Bronchial epithelial cell (primary cell): ENCODE results near the gene KRT39. TPM values are rescaled to one million over a fixed set of nuclear protein-coding genes. Genes with fewer than 3 reads are reported as not detected.
A peak's percentile ranks its signal among the peaks of the same experiment; 100 is the strongest.

Source experiments
- DNase-seq: peaks from one replicate; pipeline ENCODE4 v3.0.0-alpha.2; 2010; ENCODE audit warnings: low read depth
- FAIRE-seq: peaks from 2 replicates; lab custom pipeline; 2011; peaks lifted over from hg19 to GRCh38; lab: Jason Lieb, UNC
- H3K27me3 ChIP-seq: 2 replicates; pipeline ENCODE4 v1.5.1; 2011; ENCODE audit warnings: low read length; ENCODE audit not compliant: control insufficient read depth, insufficient read depth
- H3K36me3 ChIP-seq: 2 replicates; pipeline ENCODE4 v1.5.1; 2011; ENCODE audit warnings: low read length; ENCODE audit not compliant: control insufficient read depth, insufficient read depth
- H3K4me3 ChIP-seq: 2 replicates; pipeline ENCODE4 v1.5.1; 2011; ENCODE audit warnings: mild to moderate bottlenecking, low read depth, low read length, control low read depth
- CTCF ChIP-seq: IDR thresholded peaks from 2 replicates; pipeline ENCODE4 v1.5.1; 2011; ENCODE audit warnings: mild to moderate bottlenecking, moderate library complexity, low read length, control low read depth, inconsistent platforms; ENCODE audit not compliant: insufficient read depth, severe bottlenecking
- total RNA-seq: library from RNA; depleted of rRNA; stranded (reverse); fragments of >200 nt; gene quantifications from 2 replicates; pipeline ENCODE4 v1.2.1, GENCODE V29; 2014

Gene KRT39
- total RNA-seq, 1 donor from 2014 or later, result not detected

DNA sequence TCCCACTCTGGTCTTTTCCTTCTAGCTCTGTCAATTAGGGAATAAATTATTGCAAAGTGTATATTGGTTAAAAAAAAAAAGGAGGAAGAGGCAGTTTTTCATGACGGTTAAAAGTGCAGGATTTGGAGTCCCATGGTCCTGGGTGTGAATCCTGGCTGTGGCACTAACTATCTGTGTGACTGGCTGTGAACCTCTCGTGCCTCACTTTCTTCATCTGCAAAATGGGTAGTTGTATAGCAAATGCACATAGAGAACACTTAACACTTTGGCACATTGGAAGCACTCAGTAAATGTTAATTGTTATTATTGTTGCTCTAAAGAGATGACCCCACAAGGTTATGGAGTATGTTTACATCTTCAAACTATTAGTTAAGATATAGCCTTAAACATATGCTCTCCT is 18.8 kb downstream of the KRT39 start:
- no peak for TF ChIP-seq CTCF
- no peaks in the 10 kb centered on the region for H3K27me3 ChIP-seq
- DNase-seq (no peak), FAIRE-seq (no peak)
- H3K36me3 ChIP-seq, result no peaks in the 10 kb centered on the region
- H3K4me3 ChIP-seq, result no peak overlapping the region

- Histone ChIP-seq H3K27me3 (no peaks in the 10 kb centered on the region), H3K36me3 (no peaks in the 10 kb centered on the region), H3K4me3 (no peak overlapping the region)
- FAIRE-seq (peak; percentile 36), DNase-seq (no peak)
- no peak for TF ChIP-seq CTCF
Measured at GRCh38 chr17:40945414-40945813, 21.3 kb downstream of the KRT39 start.

- H3K36me3 ChIP-seq, result no peaks in the 10 kb centered on the region
- TF ChIP-seq CTCF, result no peak
- FAIRE-seq (no peak), DNase-seq (no peak)
- no peaks in the 10 kb centered on the region for H3K27me3 ChIP-seq
- H3K4me3 ChIP-seq, result no peak overlapping the region
Measured at GRCh38 chr17:40944531-40944930, 22.2 kb downstream of the KRT39 start.

- H3K4me3 ChIP-seq, result no peak overlapping the region
- no peaks in the 10 kb centered on the region for H3K27me3 ChIP-seq
- FAIRE-seq (no peak), DNase-seq (no peak)
- H3K36me3 ChIP-seq, result no peaks in the 10 kb centered on the region
- no peak for TF ChIP-seq CTCF
Measured at GRCh38 chr17:40942553-40942952, 24.2 kb downstream of the KRT39 start.

- DNase-seq, result no peak
- Histone ChIP-seq H3K27me3 (no peaks in the 10 kb centered on the region), H3K36me3 (no peaks in the 10 kb centered on the region), H3K4me3 (no peak overlapping the region)
- no peak for TF ChIP-seq CTCF
- no peak for FAIRE-seq
Measured at GRCh38 chr17:40940266-40940665, 26.5 kb downstream of the KRT39 start.

GRCh38 chr17:40938981-40939380 is 27.8 kb downstream of the KRT39 start:
- H3K36me3 ChIP-seq, result no peaks in the 10 kb centered on the region
- no peak for FAIRE-seq
- DNase-seq, result no peak
- no peak overlapping the region for H3K4me3 ChIP-seq
- no peaks in the 10 kb centered on the region for H3K27me3 ChIP-seq
- no peak for TF ChIP-seq CTCF
